GM18511 (cell line): ENCODE data around the gene RUFY4.

Source experiments
- ATAC-seq: cut with Tn5 transposase; IDR thresholded peaks from one replicate; pipeline ENCODE4 v1.9.1; 2021; ENCODE audit warnings: mild to moderate bottlenecking, moderate library complexity; ENCODE audit not compliant: unreplicated experiment

RUFY4 gene

GRCh38 chr2:218138047-218138446, 69.0 kb downstream of the RUFY4 start:
- ATAC-seq, result no peak
